HG03196 (cell line): Measurements from ENCODE around the gene PDS5A.
"Not testable (repeated sequence)": the region's sequence is repeated elsewhere in the genome, so short reads cannot be mapped to it uniquely, and the experiment has no call there.

Source experiments
- ATAC-seq: cut with Tn5 transposase; IDR thresholded peaks from one replicate; pipeline ENCODE4 v1.9.1; 2021; ENCODE audit not compliant: unreplicated experiment

PDS5A gene

DNA sequence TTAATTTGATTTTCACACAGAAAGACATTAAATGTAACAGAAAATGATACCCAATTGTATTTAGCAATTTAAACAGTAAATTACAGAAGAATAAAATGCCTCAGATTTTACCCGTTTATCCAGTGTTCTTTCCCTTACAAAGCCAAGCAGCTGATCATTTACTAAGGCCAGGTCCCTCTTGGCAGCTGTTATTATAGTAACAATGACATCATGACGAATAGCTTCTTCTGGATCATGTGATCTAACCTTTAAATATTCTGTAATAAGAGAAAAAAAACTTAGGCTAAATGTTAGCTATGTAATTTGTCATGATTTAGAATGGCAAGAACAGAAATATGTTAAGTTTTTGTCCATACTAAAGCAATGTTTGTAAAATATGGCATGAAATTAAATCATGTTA lies 69.4 kb downstream of the PDS5A start:
- ATAC-seq: no peak

DNA sequence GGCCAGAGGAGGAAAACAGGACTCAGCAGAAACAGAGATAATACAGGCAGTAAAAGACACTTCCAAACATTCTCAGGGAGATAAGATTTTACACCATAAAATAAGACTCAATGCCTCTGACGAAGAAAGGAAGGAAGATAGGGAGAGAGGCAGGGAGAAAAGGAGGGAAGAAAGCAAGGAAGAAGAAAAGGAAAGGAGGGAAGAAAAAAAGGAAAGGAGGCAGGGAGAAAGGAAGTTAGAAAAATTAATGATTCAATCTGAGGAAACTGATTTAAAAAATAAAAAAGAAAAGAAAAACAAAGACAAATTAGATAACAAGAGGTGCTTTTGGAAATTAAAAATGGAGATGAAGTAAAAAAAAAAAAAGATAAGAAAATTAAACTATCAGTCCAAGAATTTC lies 72.1 kb downstream of the PDS5A start:
- no peak for ATAC-seq

DNA sequence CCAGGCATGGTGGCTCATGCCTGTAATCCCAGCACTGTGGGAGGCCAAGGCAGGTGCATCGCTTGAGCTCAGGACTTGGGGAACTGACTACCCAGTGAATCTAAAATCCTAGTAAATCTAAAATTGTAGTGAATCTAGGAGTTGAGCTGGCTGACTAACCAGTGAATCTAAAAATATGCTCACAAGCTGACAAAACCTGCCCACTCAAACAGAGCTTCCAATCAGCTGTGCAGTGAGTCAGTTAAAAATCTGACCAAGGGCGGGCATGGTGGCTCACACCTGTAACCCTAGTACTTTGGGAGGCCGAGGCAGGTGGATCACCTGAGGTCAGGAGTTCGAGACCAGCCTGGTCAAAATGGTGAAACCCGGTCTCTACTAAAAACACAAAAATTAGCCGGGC lies 72.7 kb downstream of the PDS5A start:
- ATAC-seq: not testable (repeated sequence)

DNA sequence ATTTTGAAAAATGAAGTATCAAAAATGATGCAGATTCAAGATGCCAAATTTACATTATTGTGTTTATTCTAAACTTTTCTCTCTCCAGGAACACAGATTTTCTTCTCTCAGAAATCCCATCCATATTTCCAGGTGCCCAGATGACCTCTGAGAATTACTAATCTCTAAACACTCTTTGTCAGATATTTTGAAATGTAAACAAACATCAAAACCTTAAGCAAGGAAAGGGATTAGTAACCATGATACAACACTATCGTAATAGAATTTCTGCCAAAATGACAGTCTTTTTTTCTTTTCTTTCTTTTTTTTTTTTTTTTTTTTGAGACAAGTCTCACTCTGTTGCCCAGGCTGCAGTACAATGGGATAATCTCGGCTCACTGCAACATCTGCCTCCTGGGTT lies 76.7 kb downstream of the PDS5A start:
- ATAC-seq: no peak

DNA sequence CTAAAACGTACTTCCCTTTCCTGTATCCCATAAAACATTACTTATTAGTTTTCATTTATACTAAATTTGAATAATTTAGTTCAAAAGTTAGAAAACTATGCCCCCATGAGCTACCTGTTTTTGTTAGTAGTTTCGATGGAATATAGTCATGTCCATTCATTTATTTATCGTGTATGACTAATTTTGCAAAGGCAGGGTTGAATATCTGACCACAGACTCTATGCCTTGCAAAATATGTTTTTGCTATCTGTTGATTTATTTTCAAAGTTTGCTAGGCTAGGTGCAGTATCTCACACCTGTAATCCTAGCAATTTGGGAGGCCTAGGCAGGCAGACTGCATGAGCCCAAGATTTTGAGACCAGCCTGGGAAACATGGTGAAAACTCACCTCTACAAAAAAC lies 78.4 kb downstream of the PDS5A start:
- ATAC-seq: no peak

DNA sequence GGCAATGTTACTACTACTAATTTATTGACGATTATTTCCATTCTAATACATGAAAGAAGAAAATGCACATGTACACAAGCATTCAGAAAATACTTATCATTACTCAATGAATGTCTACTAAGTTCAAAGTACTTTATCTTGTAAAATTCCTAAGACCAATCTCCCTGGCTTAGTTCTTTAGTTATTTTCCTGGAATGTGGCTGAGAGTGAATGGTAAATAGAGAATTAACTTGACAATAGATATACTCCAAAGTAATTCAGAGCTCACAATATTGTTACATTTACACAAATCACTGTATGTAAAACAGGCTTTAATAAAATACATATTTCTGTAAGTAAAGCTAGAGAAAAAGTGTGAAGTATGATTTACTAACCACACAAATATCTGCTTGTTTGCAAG lies 79.7 kb downstream of the PDS5A start:
- ATAC-seq: no peak

DNA sequence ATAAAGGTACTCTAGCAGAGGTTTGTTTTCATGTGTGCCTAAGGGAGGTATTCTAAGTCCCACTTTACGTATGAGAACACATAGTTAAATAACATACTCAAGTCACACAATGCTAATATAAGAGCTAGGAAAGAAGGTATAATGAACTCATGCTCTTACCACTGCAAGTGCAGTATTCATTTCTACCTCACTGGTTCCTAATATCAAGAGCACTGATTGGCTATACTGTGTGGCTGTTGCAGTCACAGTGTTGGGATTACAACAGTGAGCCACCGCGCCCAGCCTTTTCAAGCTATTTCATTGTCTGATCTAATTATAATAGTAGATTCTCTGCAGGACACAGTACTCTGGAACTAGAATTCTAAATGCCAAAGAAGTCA lies 84.0 kb downstream of the PDS5A start:
- no peak for ATAC-seq

DNA sequence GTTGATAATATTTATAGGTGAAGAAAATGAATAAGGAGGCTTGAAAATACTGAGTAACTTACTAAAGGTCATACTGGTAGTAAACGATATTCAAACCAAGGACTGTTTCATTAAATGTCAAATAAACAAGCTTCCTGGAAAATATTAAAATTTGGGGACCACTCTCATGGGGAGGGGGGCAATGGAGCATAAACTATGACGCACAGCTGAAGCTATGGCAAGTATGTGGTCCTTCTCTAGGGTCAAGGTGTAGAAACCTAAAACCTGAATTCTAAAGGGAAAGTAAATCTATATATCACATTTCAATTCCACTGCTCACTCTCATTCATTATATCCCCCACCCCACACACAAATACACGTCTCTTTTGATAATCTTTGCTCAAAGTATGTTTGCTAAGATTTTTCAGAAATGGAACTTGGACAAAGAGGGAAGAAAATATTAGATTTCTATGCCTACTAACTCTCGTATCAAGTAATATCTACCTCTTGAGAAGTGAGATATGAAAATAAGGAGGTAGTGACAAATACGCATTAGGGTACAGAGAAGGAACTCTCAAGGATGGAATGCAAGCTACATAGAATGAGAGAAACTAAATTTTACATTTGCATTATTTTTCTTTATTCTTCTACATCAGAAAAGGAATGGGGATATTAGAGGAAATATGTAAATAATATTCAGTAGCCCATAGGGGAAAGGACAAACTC lies 84.6 kb downstream of the PDS5A start:
- ATAC-seq: no peak

DNA sequence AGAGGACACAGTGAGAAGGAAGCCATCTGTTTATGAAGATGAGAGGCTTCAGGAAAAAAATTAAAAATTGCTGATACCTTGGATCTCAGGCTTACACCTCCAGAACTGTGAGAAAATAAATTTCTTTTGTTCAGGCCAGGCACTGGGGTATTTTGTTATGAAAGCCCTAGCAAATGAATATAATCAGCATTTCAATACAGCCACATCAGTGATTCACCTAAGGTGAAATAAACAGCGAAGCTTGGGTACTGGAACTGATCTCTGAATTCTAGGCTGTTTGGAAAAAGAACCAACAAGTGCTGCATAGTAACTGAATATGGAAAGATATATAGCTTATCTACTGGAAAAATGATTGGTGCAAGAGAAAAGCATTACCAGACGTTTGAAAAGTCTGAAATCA lies 88.5 kb downstream of the PDS5A start:
- no peak for ATAC-seq

DNA sequence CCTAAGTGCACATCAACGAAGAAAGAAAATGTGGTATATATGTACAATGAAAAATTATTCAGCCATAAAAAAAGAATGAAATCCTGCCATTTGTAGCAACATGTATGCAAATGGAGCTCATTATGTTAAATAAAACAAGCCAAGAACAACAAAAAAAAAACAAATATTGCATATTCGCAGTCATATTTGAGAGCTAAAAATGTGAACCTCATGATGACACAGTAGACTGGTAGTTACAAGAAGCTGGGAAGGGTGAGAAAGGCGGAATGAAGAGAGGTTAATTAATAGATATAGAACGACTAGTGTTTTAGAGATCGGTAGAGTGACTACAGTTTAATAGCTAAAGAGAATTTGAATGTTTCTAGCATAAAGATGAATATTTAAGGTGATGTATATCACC lies 89.2 kb downstream of the PDS5A start:
- ATAC-seq: no peak

DNA sequence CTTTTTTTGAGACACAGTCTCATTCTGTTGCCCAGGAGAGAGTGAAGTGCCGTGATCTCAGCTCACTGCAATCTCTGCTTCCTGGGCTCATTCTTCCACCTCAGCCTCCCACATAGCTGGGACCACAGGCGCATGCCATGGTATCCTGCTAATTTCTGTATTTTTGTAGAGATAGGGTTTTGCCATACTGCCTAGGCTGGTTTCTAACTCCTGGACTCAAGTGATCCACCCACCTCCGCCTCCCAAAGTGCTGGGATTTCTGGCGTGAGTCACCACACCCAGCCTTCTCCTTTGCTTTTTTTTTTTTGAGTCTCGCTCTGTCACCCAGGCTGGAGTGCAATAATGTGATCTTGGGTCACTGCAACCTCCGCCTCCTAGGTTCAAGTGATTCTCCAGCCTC lies 94.1 kb downstream of the PDS5A start:
- no peak for ATAC-seq

DNA sequence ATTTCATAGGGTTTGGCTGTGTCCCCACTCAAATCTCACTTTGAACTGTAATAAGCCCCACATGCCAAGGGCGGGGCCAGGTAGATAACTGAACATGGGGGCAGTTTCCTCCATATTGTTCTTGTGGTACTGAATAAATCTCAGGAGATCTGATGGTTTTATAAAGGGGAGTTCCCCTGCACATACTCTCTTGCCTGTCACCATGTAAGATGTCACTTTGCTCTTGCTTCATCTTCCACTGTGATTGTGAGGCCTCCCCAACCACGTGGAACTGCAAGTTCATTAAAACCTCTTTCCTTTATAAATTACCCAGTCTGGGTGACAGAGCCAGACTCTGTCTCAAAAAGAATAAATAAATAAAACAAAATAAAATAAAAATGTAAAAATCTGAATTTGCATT lies 95.9 kb downstream of the PDS5A start:
- no peak for ATAC-seq

DNA sequence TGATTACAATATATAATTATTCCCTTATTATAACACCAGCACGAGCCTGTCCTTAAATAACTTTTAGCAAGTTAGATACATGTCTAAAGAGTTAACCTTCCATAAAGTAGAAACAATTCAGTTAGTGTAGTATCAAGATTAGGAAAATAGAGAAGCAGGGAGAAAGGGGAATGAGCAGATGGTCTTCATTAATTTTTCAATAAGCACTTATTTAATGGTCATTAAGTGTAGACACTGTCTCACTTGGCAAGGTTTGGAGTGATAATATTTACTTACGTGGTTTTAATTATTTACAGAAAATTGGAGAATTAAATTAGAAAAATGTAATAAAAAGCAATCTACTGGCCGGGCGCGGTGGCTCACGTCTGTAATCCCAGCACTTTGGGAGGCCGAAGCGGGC lies 99.7 kb downstream of the PDS5A start:
- ATAC-seq: no peak

DNA sequence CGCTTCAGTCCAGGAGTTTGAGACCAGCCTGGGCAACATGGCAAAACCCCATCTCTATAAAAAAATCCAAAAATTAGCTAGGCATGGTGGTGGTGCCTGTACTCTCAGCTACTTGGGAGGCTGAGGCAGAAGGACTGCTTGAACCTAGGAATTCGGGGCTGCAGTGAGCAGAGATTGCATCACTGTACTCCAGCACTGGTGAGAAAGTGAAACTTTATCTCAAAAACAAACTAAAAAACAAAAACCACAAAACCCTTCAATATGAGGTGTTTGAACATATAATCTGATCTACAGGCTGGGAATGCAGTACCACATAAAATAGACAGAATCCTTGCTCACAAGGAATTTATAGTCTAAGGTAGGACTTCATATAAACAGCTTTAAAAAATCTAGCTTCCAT lies 103.9 kb downstream of the PDS5A start:
- ATAC-seq: no peak

DNA sequence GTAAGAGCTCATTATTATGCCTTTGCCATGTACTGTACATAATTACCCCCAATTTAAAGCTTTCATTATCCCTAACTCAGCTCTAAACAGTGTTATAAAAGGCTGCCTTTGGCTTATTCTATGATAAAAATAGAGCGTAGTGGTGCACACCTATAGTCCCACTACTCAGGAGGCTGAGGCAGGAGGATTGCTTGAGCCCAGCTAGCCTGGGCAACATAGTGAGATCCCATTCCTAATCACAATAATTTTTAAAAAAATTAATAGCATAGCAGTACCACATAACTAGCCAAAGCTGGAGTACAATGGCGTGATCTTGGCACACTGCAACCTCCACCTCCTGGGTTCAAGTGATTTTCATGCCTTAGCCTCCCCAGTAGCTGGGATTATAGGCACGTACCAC lies 112.4 kb downstream of the PDS5A start:
- ATAC-seq: no peak

DNA sequence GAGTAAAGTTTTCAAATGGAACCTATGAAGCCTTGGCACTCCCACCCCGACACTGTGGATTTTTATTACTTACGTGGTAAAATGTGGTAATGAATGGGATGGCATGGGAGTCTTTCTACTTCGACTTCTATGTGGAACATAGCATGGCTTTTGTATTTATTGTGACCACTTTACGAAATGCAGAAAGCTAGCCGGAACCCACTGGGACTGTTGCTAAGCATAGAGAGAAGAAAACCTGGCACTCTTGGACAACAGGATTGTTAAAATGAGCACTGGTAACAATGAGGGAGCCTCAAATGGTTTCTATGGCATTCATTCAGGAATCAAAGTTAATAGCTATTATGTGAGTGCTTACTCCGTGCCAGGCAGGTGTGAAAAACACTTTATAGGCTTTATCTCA lies 113.3 kb downstream of the PDS5A start:
- no peak for ATAC-seq

DNA sequence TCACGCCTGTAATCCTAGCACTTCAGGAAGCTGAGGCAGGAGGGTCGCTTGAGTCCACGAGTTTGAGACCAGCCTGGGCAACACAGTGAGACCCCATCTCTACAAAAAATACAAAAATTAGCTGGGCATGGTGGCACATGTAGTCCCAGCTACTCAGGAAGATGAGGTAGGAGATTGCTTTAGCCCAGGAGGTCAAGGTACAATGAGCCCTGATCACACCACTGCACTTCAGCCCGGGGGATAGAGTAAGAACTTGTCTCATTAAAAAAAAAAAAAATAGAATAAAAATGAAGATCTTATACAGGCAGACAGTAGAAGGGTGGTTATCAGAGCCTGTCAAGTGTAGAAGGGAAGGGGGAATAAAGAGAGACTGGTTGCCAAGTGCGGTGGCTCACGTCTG lies 116.9 kb downstream of the PDS5A start:
- no peak for ATAC-seq

DNA sequence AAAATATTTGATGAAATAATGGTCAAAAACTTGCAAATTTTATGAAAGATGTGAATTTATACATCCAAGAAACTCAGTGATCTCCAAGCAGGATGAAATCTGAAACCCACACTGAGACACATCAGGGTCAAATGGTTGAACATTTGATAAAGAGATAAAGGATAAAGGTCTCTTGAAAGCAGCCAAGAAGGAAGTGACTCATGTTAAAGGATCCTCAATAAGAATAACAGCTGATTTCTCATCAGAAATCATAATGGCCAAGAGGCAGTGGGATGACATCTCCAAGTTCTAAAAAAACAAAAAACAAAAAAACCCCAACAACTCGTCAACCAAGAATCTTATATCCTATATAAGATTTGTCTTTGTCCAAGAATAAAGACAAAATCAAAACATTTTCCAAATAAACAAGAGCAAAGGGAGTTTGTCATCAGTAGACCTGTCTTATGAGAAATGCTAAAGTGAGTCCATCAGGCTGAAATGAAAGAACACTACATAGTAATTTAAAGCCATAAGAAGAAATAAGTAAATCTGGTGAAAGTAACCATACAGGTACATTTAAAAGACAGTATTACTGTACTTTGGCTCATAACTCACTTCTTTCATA lies 121.7 kb downstream of the PDS5A start:
- ATAC-seq: no peak

DNA sequence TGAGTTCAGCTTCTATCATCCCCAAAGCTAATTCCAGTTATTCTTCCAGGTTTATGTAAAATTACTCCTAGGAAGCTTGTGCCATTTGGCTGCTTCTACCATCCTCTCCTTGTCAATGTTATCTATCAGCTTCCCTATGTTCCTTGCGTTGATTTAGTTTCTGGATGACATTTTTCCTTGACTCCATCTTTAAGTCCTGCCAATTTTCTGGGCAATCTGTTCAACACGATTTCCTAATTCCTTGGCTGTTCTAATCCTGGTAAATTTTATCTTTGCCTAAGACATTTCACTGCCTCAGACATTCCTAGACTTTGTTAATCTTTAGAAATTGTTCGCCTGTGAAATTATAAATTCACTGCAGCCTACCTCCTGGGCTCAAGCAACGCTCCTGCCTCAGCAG lies 125.1 kb downstream of the PDS5A start:
- no peak for ATAC-seq

DNA sequence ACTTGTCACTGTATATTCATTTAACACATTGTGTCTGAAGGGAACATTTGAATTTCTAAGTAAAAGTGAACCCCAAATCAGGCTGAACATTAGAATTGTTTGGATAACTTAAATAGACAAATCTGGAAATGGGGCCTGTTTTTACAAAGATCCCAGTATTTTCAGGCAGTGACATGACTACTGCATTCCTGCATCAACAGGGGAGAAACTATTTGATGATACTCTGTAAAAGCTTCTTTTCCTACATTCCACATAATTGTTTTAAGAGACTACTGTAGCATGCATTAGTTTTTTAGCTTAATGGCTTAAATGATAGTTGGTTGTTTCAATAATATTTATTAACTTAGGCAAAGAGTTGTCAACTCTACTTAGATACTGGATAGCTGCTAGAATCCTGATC lies 127.0 kb downstream of the PDS5A start:
- no peak for ATAC-seq

DNA sequence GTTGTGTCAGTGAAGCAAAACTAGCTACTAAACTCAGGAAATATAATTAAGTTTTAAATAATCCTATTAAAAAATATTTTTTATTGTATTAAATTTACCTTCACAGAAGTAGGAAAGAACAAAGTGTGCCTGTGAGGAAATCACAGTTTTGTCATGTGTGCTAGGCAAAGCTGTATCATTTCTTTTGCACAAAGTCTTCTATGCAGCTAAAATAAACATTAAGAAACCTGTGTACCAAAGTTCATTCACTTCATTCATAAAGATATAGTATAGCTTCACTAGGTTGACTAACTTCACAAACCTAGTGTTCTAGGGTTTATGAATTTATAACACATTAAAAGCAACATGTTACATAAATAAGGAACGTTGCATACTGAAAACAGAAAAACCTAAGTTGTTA lies 131.0 kb downstream of the PDS5A start:
- ATAC-seq: no peak

DNA sequence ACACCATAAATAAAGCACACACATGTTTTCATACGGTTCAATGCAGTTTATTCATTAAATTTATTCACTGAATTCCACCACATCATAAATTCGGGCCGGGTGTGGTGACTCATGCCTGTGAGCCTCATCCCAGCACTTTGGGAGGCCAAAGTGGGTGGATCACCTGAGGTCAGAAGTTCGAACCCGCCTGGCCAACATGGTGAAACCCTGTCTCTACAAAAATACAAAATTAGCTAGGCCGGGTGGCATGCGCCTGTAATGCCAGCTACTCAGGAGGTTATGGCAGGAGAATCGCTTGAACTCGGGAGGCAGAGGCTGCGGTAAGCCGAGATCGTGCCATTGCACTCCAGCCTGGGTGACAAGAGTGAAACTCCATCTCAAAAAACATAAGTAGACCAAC lies 131.6 kb downstream of the PDS5A start:
- no peak for ATAC-seq

DNA sequence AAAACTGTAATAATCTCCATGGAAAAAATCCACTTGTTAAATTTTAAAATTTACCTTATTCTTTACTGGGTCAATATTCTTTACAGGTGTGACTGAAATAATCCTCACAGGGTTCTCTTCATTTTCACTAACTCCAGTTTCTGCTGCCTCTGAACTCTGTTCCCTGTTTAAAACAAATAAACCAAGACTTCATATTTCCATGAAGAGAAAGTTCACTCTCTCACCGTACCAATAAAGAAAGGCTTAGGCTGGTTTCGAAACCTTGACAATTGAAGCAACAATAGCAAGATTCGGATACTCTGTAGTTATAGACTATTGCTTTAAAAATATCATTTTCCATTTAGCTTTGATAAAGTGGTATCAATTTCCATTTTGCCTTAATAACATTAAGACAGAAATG lies 135.8 kb downstream of the PDS5A start:
- ATAC-seq: no peak
